ENCODE measurements around the gene H2BK1.

- TF ChIP-seq, protein P1, sequence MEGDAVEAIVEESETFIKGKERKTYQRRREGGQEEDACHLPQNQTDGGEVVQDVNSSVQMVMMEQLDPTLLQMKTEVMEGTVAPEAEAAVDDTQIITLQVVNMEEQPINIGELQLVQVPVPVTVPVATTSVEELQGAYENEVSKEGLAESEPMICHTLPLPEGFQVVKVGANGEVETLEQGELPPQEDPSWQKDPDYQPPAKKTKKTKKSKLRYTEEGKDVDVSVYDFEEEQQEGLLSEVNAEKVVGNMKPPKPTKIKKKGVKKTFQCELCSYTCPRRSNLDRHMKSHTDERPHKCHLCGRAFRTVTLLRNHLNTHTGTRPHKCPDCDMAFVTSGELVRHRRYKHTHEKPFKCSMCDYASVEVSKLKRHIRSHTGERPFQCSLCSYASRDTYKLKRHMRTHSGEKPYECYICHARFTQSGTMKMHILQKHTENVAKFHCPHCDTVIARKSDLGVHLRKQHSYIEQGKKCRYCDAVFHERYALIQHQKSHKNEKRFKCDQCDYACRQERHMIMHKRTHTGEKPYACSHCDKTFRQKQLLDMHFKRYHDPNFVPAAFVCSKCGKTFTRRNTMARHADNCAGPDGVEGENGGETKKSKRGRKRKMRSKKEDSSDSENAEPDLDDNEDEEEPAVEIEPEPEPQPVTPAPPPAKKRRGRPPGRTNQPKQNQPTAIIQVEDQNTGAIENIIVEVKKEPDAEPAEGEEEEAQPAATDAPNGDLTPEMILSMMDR (IDR thresholded peaks at IDR 0.05; ENCODE audit: low read length), result no peak
- TF ChIP-seq EZH2 (IDR thresholded peaks at IDR 0.05; ENCODE audit: borderline replicate concordance, low read length), result no peak
Measured at GRCh38 chr7:151225948-151226510, 15.7 kb upstream of the H2BK1 start.
